Measurements from ENCODE around the gene PEX14. TPM values are rescaled to one million over a fixed set of nuclear protein-coding genes. Genes with fewer than 3 reads are reported as not detected.

The PEX14 gene
- total and polyA plus RNA-seq, 11 donors: 14.9 to 28.7 (median 20.4) TPM

DNA sequence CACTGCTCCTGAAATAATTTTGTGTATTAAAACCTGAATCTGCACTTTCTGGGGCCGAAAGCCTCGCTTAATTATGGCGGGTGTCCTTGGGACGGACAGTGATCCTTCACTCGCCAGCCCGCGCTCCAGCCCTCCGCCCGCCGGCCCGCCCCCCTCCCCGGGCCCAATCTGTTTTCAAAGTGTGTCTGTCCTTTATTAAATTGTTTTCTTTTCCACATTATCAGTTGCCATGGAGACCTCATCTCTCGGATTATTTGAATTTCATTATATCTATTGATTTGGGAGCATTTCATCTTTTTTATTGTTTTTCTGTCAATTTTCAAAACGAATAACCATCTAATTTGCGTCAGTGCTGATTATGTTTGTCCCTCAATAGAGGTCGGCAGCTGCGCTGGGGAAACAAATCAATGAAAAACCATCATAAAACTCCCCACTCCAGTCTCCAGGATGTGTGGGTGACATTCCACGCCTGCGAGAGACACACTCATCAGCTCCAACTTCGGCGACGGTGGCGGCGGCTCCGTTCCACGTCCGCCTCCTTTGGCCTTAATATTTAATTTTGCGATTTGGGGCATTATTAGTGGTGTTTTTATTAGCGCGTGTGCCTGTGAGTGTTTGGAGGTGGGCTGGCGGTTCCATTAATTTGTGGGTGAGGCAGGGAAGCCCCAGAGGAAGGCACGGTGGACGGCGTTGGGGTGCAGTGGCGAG lies 197.7 kb downstream of the PEX14 start:
- WGBS, 4 donors: 80 to 87% (median 86%) methylated on average over 35 of the region's 35 CpGs
- Histone ChIP-seq H3K27ac (peak overlapping the region in 4 of 12 donors; percentile 43 to 94 (median 85)), H3K4me3 (no peak overlapping the region), H3K36me3 (no peaks in the 10 kb centered on the region), H3K27me3 (no peaks in the 10 kb centered on the region), H3K4me1 (peaks cover 6 to 99% (median 58%) of the 10 kb centered on the region in 12 donors), H3K9me3 (no peaks in the 10 kb centered on the region)
- DNase-seq: no peak
- intact Hi-C loops (cut with DNase I): no loop called here
- no peak for TF ChIP-seq POLR2A (IDR thresholded peaks at IDR 0.05)
- TF ChIP-seq, protein P1, sequence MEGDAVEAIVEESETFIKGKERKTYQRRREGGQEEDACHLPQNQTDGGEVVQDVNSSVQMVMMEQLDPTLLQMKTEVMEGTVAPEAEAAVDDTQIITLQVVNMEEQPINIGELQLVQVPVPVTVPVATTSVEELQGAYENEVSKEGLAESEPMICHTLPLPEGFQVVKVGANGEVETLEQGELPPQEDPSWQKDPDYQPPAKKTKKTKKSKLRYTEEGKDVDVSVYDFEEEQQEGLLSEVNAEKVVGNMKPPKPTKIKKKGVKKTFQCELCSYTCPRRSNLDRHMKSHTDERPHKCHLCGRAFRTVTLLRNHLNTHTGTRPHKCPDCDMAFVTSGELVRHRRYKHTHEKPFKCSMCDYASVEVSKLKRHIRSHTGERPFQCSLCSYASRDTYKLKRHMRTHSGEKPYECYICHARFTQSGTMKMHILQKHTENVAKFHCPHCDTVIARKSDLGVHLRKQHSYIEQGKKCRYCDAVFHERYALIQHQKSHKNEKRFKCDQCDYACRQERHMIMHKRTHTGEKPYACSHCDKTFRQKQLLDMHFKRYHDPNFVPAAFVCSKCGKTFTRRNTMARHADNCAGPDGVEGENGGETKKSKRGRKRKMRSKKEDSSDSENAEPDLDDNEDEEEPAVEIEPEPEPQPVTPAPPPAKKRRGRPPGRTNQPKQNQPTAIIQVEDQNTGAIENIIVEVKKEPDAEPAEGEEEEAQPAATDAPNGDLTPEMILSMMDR (IDR thresholded peaks at IDR 0.05): no peak
- ATAC-seq: no peak

DNA sequence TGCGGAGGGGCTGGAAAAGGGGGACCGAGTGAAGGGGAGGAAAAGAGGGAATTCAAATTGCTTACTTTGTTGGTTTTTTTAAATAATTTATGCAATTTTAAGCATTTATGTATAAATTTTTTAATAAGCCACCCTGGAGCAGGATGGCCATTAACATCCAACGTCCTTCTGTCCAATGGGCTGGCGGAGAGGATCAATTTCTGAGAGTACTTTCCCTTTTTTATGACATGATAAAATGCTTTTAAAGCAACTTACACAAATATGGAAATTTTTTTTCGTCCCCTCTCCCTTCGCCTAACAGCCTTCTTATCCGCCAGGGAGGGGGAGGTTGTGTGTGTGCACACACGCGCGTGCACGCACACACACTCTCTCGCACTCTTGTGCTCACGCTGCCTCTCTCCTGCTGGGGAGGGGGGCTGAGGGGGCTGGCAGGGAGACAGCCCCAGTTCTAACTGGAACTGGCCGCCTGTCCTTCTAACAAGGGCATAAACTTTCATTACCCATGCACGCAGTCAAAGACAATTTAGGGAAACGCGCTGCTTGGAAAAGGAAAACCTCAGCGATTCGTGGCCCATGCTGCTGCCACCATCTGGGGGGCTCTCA lies 198.5 kb downstream of the PEX14 start:
- H3K4me1 ChIP-seq: peaks cover 6 to 99% (median 59%) of the 10 kb centered on the region in 12 donors
- H3K9me3 ChIP-seq: no peaks in the 10 kb centered on the region
- no peak overlapping the region for H3K4me3 ChIP-seq
- intact Hi-C loops (cut with DNase I): no loop called here
- TF ChIP-seq POLR2A (IDR thresholded peaks at IDR 0.05): no peak
- TF ChIP-seq, protein P1 (IDR thresholded peaks at IDR 0.05): no peak
- ATAC-seq (peak in 1 of 4 donors; percentile 36), DNase-seq (no peak)
- H3K36me3 ChIP-seq: no peaks in the 10 kb centered on the region
- 67 to 78% (median 74%) methylated on average over 19 of the region's 19 CpGs for WGBS, 4 donors
- no peaks in the 10 kb centered on the region for H3K27me3 ChIP-seq
- H3K27ac ChIP-seq: peak overlapping the region in 10 of 12 donors; percentile 6 to 94 (median 72)

DNA sequence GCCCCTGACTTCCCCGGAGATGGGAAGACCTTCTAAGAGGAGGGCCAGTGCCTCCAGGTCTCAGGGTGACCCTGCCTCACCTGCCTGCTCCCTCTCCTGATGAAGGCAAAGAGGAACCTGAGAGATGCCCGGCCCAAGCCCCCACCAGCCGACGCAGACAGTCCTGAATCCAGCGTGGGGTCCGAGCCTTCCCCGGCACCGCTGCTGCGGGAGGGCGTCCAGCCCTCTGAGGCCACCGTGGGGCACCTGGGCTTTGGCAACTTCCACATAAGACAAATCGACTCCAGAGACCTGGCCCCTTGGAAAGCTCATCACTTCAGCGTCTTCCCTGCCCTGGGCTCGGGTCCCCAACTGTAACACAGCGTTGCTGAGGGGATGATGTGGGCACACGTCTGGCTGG lies 199.5 kb downstream of the PEX14 start:
- H3K36me3 ChIP-seq: no peaks in the 10 kb centered on the region
- no peaks in the 10 kb centered on the region for H3K9me3 ChIP-seq
- 87 to 89% (median 88%) methylated on average over 8 to 16 of the region's 16 CpGs for WGBS, 4 donors
- DNase-seq: no peak
- no peak overlapping the region for H3K4me3 ChIP-seq
- intact Hi-C loops (cut with DNase I): no loop called here
- peak overlapping the region in 7 of 12 donors; percentile 1 to 94 (median 69) for H3K27ac ChIP-seq
- ATAC-seq: no peak
- TF ChIP-seq, protein P1 (IDR thresholded peaks at IDR 0.05): no peak
- H3K27me3 ChIP-seq: no peaks in the 10 kb centered on the region
- H3K4me1 ChIP-seq: peaks cover 7 to 99% (median 58%) of the 10 kb centered on the region in 12 donors

Data from heart left ventricle (tissue), 16 donors.